Ishikawa (cell line): ENCODE results near the gene NEDD4L.

Experiments
- CEBPB ChIP-seq: IDR thresholded peaks from 2 replicates; pipeline ENCODE4 v1.6.1; 2012
- CREB1 ChIP-seq: IDR thresholded peaks from 2 replicates; pipeline ENCODE4 v1.6.1; 2012; ENCODE audit warnings: low read depth
- EGR1 ChIP-seq: IDR thresholded peaks from 2 replicates; pipeline ENCODE4 v1.6.1; 2012
- EP300 ChIP-seq: IDR thresholded peaks from 2 replicates; pipeline ENCODE4 v1.6.1; 2012; ENCODE audit warnings: borderline replicate concordance
- FOXM1 ChIP-seq: IDR thresholded peaks from 2 replicates; pipeline ENCODE4 v1.6.1; 2012; ENCODE audit warnings: low read depth, borderline replicate concordance
- NFIC ChIP-seq: IDR thresholded peaks from 2 replicates; pipeline ENCODE4 v1.6.1; 2012
- RAD21 ChIP-seq: IDR thresholded peaks from 2 replicates; pipeline ENCODE4 v1.6.1; 2012; ENCODE audit warnings: low read depth
- TAF1 ChIP-seq: IDR thresholded peaks from 2 replicates; pipeline ENCODE4 v1.6.1; 2012; ENCODE audit warnings: low read depth, mild to moderate bottlenecking
- TCF12 ChIP-seq: IDR thresholded peaks from 2 replicates; pipeline ENCODE4 v1.6.1; 2012; ENCODE audit warnings: low read depth
- TEAD4 ChIP-seq: IDR thresholded peaks from 2 replicates; pipeline ENCODE4 v1.6.1; 2012
- YY1 ChIP-seq: IDR thresholded peaks from 2 replicates; pipeline ENCODE4 v1.6.1; 2012; ENCODE audit warnings: low read depth
- ZBTB7A ChIP-seq: IDR thresholded peaks from 2 replicates; pipeline ENCODE4 v1.6.1; 2012; ENCODE audit warnings: low read depth
- TF ChIP-seq, protein P1 (sequence below): IDR thresholded peaks from 2 replicates; pipeline ENCODE4 v1.6.1; 2012
- TF ChIP-seq, protein P2 (sequence below): IDR thresholded peaks from 2 replicates; pipeline ENCODE4 v1.6.1; 2012; ENCODE audit warnings: low read depth, mild to moderate bottlenecking

DNA sequence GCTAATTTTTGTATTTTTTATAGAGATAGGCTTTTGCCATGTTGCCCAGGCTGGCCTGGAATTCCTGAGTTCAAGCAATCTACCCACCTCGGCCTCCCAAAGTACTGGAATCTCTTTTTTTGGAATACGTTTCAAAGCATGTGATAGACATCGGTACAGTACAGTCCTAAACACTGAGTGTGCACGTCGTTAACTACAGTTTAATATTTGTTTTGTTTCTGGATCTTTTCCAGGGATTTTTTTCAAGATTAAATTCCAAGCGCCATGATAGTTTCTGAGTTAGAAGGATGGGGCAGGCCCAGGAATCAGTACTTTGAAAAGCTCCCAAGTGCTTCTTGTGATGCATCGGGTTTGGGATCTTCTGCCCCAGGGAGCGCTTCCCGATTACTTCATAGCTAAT is 33.3 kb downstream of the NEDD4L start:
- TF ChIP-seq EP300 (no peak), RAD21 (no peak), CREB1 (no peak), EGR1 (no peak), FOXM1 (no peak), TEAD4 (no peak), NFIC (no peak), TCF12 (no peak), YY1 (no peak), TAF1 (no peak), ZBTB7A (no peak), CEBPB (no peak)
- TF ChIP-seq, protein P1, sequence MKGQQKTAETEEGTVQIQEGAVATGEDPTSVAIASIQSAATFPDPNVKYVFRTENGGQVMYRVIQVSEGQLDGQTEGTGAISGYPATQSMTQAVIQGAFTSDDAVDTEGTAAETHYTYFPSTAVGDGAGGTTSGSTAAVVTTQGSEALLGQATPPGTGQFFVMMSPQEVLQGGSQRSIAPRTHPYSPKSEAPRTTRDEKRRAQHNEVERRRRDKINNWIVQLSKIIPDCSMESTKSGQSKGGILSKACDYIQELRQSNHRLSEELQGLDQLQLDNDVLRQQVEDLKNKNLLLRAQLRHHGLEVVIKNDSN = no peak
- TF ChIP-seq, protein P2, sequence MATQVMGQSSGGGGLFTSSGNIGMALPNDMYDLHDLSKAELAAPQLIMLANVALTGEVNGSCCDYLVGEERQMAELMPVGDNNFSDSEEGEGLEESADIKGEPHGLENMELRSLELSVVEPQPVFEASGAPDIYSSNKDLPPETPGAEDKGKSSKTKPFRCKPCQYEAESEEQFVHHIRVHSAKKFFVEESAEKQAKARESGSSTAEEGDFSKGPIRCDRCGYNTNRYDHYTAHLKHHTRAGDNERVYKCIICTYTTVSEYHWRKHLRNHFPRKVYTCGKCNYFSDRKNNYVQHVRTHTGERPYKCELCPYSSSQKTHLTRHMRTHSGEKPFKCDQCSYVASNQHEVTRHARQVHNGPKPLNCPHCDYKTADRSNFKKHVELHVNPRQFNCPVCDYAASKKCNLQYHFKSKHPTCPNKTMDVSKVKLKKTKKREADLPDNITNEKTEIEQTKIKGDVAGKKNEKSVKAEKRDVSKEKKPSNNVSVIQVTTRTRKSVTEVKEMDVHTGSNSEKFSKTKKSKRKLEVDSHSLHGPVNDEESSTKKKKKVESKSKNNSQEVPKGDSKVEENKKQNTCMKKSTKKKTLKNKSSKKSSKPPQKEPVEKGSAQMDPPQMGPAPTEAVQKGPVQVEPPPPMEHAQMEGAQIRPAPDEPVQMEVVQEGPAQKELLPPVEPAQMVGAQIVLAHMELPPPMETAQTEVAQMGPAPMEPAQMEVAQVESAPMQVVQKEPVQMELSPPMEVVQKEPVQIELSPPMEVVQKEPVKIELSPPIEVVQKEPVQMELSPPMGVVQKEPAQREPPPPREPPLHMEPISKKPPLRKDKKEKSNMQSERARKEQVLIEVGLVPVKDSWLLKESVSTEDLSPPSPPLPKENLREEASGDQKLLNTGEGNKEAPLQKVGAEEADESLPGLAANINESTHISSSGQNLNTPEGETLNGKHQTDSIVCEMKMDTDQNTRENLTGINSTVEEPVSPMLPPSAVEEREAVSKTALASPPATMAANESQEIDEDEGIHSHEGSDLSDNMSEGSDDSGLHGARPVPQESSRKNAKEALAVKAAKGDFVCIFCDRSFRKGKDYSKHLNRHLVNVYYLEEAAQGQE = no peak
